Measurements from ENCODE around the gene ACOT6. TPM values are rescaled to one million over a fixed set of nuclear protein-coding genes. Genes with fewer than 3 reads are reported as not detected.
A peak's percentile ranks its signal among the peaks of the same experiment; 100 is the strongest.

ACOT6 gene
- total and polyA plus RNA-seq, 8 donors = not detected

DNA sequence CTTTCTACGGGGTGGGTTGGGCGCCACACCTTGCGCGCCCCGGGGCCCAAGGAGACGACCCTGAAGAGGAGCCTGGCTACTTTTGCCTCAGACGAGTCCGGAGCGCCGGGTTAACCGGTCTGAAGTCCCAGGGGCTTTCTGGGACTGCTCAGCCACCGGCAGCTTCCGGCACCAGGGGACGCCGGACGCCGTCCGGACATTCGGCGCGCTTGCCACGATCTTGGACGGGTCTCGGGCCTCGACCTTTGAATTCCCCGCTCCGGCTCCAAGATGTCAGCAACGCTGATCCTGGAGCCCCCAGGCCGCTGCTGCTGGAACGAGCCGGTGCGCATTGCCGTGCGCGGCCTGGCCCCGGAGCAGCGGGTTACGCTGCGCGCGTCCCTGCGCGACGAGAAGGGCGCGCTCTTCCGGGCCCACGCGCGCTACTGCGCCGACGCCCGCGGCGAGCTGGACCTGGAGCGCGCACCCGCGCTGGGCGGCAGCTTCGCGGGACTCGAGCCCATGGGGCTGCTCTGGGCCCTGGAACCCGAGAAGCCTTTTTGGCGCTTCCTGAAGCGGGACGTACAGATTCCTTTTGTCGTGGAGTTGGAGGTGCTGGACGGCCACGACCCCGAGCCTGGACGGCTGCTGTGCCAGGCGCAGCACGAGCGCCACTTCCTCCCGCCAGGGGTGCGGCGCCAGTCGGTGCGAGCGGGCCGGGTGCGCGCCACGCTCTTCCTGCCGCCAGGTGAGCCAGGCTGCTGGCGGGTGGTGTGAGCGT is 20.4 kb upstream of the ACOT6 start, which contains the start of gene ACOT4:
Gene ACOT4, plus strand, starts transcription at position 184 of the 760 bp plus-strand sequence. Its CDS starts 87 bp downstream, at position 271.
- FAIRE-seq (no peak), ATAC-seq (peak; percentile 88 to 95 (median 94))
- intact Hi-C loops (cut with DNase I) = no loop called here

DNA sequence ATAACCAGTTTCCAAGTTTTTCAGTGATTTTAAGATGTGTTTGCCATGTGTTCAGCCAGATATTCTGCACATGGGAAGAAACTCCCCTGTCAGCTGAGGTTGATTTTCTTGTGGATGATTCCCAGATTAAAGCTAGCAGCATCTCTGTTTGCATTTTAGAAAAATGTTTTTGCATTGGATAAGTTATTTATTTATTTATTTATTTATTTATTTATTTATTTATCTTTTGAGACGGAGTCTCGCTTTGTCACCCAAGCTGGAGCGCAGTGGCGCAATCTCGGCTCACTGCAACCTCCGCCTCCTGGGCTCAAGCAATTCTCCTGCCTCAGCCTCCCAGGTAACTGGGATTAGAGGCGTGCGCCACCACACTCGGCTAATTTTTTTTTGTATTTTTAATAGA is 17.8 kb upstream of the ACOT6 start:
- H3K9me3 ChIP-seq = no peaks in the 10 kb centered on the region
- FAIRE-seq (no peak), ATAC-seq (no peak), DNase-seq (no peak)
- intact Hi-C loops (cut with DNase I) = no loop called here
- 91 to 94% methylated on average over 9 of the region's 9 CpGs for WGBS, 2 donors
- TF ChIP-seq, protein P1, sequence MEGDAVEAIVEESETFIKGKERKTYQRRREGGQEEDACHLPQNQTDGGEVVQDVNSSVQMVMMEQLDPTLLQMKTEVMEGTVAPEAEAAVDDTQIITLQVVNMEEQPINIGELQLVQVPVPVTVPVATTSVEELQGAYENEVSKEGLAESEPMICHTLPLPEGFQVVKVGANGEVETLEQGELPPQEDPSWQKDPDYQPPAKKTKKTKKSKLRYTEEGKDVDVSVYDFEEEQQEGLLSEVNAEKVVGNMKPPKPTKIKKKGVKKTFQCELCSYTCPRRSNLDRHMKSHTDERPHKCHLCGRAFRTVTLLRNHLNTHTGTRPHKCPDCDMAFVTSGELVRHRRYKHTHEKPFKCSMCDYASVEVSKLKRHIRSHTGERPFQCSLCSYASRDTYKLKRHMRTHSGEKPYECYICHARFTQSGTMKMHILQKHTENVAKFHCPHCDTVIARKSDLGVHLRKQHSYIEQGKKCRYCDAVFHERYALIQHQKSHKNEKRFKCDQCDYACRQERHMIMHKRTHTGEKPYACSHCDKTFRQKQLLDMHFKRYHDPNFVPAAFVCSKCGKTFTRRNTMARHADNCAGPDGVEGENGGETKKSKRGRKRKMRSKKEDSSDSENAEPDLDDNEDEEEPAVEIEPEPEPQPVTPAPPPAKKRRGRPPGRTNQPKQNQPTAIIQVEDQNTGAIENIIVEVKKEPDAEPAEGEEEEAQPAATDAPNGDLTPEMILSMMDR (IDR thresholded peaks at IDR 0.05) = no peak
- no peaks in the 10 kb centered on the region for H3K4me1 ChIP-seq
- no peak overlapping the region for H3K4me3 ChIP-seq
- H3K27ac ChIP-seq = no peak overlapping the region
- no peaks in the 10 kb centered on the region for H3K27me3 ChIP-seq
- no peaks in the 10 kb centered on the region for H3K36me3 ChIP-seq

More for the DNA sequence above, 20.4 kb upstream of the ACOT6 start, which contains the start of gene ACOT4:
- Histone ChIP-seq H3K27me3 (no peaks in the 10 kb centered on the region), H3K27ac (peak within 1 kb of the TSS in 3 of 4 donors; percentile 53 to 66 (median 55)), H3K9me3 (no peaks in the 10 kb centered on the region), H3K4me3 (peak within 1 kb of the TSS; percentile 54 to 84 (median 60)), H3K4me1 (no peaks in the 10 kb centered on the region), H3K36me3 (no peaks in the 10 kb centered on the region)
- 1% methylated on average over 79 to 89 of the region's 89 CpGs for WGBS, 2 donors
- peak; percentile 34 to 81 (median 56) for DNase-seq
- TF ChIP-seq, protein P1 (IDR thresholded peaks at IDR 0.05) = peak in 3 of 4 donors; percentile 13 to 34 (median 19)

DNA sequence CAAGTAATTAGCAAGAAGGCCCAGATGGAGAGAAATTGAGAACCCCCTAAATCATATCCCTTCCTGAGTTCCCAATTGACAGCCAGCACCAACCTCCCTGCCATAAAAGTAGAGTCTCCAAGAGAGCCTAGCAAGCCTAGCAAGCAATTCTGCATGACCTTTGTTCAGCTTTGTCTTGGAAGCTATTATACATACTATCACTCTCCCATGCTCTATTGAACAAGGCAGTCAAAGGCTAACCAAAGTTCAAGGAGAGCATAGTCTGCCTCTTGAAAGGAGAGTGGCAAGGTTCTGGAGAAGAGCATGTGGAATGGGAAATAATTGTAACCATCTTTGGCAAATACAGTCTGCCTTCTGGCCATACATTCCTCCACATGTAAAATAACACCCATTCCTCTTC is 12.8 kb upstream of the ACOT6 start:
- Histone ChIP-seq H3K36me3 (no peaks in the 10 kb centered on the region), H3K4me3 (no peak overlapping the region), H3K4me1 (no peaks in the 10 kb centered on the region), H3K27ac (no peak overlapping the region), H3K27me3 (no peaks in the 10 kb centered on the region), H3K9me3 (no peaks in the 10 kb centered on the region)
- DNase-seq (no peak), FAIRE-seq (no peak), ATAC-seq (no peak)
- TF ChIP-seq, protein P1 (IDR thresholded peaks at IDR 0.05) = no peak
- intact Hi-C loops (cut with DNase I) = no loop called here

DNA sequence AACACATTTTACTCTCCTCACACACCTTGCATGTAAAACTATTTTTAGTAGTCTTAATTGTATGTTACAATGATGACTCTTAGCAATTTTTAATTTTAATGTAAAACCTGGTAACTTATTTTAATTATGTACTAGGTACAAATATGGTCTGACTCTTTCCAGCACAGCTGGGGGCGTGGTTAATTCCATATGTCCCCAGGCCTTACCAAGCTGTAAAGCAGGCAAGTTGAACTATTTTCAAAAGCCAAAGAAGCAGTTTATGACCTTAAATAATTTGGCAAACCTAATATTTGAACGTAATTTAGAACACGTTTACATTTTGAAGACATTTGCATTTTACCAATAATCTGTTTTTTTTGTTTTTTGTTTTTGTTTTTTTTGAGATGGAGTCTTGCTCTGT is 9.3 kb upstream of the ACOT6 start:
- no peaks in the 10 kb centered on the region for H3K9me3 ChIP-seq
- no peaks in the 10 kb centered on the region for H3K4me1 ChIP-seq
- H3K27ac ChIP-seq = no peak overlapping the region
- no peaks in the 10 kb centered on the region for H3K36me3 ChIP-seq
- DNase-seq (no peak), FAIRE-seq (no peak), ATAC-seq (no peak)
- 71 to 85% methylated on average over 3 of the region's 3 CpGs for WGBS, 2 donors
- TF ChIP-seq, protein P1 (IDR thresholded peaks at IDR 0.05) = no peak
- no peak overlapping the region for H3K4me3 ChIP-seq
- no peaks in the 10 kb centered on the region for H3K27me3 ChIP-seq
- intact Hi-C loops (cut with DNase I) = no loop called here

DNA sequence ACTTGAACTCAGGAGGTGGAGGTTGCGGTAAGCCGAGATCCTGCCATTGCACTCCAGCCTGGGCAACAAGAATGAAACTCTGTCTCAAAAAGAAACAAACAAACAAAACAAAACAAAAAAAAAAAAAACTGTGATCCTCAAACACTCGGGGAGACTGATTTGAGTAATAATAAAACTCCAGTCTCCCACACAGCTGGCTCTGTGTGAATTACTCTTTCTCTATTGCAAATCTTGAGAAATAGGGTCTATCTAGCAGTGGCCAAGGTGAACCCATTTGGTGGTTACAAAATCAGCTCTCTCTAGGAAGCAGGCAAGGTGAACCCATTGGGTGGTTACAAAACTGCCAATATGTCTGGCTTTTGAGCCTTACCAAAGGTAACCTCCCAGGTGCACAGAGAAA is 6.0 kb upstream of the ACOT6 start:
- WGBS, 2 donors = 93 to 98% methylated on average over 3 of the region's 3 CpGs
- intact Hi-C loops (cut with DNase I) = no loop called here

More for the DNA sequence above, 6.0 kb upstream of the ACOT6 start:
- ATAC-seq (no peak), FAIRE-seq (no peak), DNase-seq (no peak)
- H3K27ac ChIP-seq = no peak overlapping the region
- no peaks in the 10 kb centered on the region for H3K9me3 ChIP-seq
- no peak overlapping the region for H3K4me3 ChIP-seq
- H3K4me1 ChIP-seq = no peaks in the 10 kb centered on the region
- H3K27me3 ChIP-seq = no peaks in the 10 kb centered on the region
- TF ChIP-seq, protein P1 (IDR thresholded peaks at IDR 0.05) = no peak
- no peaks in the 10 kb centered on the region for H3K36me3 ChIP-seq
